HepG2 (cell line): ENCODE data around the gene LAMA5. TPM values are rescaled to one million over a fixed set of nuclear protein-coding genes. Genes with fewer than 3 reads are reported as not detected.

Source experiments
- NCOA5 ChIP-seq: sonication (generic); formaldehyde crosslinking; IDR thresholded peaks from 2 replicates; pipeline ENCODE4 v1.4.0; 2020; ENCODE audit warnings: missing genetic modification reagents
- ZFP36 ChIP-seq: fragments of 150-350 bp; IDR thresholded peaks from 2 replicates; pipeline ENCODE4 v1.6.1; 2018; ENCODE audit warnings: borderline replicate concordance, low read length, low read depth; ENCODE audit not compliant: partially characterized antibody
- ZNF282 ChIP-seq: fragments of 450-650 bp; IDR thresholded peaks from 2 replicates; pipeline ENCODE4 v1.6.1; 2018; ENCODE audit not compliant: partially characterized antibody
- ZNF296 ChIP-seq: sonication (generic); formaldehyde crosslinking; conservative IDR thresholded peaks from 2 replicates; pipeline ENCODE4 v1.5.0; 2020; ENCODE audit warnings: mild to moderate bottlenecking, missing genetic modification reagents
- polyA plus RNA-seq, 8 experiments: library from polyadenylated mRNA; depleted of rRNA in 3 of 8; stranded (reverse) in 7 of 8; unstranded in 1 of 8; fragments of >200 nt; fragmentation: Illumina TruSeq in 4 of 8; extraction: Trizol in 4 of 8; gene quantifications; 2 replicates each; pipeline versions ENCODE4 v1.2.1 to v1.2.3, GENCODE V29; 2011 to 2016; ENCODE audit warnings: low read depth in 4 of 8, missing spikeins in 1 of 8, mixed read lengths in 1 of 8; ENCODE audit not compliant: insufficient read depth in 1 of 8
- total RNA-seq, 5 experiments: library from RNA; depleted of rRNA; stranded (reverse); fragments of >200 nt; fragmentation: Illumina TruSeq; extraction: Trizol; gene quantifications; 2 replicates each; pipeline ENCODE4 v1.2.3, GENCODE V29; 2016; ENCODE audit warnings: low read depth in 1 of 5
- TF ChIP-seq, protein P1 (sequence below): sonication (generic); formaldehyde crosslinking; IDR thresholded peaks from one replicate; pipeline ENCODE4 v1.5.1; 2020; ENCODE audit warnings: mild to moderate bottlenecking, missing genetic modification reagents; ENCODE audit errors: not compliant biosample characterization
- TF ChIP-seq, protein P2 (sequence below): sonication (generic); formaldehyde crosslinking; IDR thresholded peaks from 2 replicates; pipeline ENCODE4 v1.5.1; 2020; ENCODE audit warnings: mild to moderate bottlenecking, missing genetic modification reagents, moderate library complexity

The LAMA5 gene
- total and polyA plus RNA-seq, 2 of the 13 experiments (the other 11 are each of a cell fraction or from before 2014, with no cell fraction given): 21.0 to 44.7 TPM

DNA sequence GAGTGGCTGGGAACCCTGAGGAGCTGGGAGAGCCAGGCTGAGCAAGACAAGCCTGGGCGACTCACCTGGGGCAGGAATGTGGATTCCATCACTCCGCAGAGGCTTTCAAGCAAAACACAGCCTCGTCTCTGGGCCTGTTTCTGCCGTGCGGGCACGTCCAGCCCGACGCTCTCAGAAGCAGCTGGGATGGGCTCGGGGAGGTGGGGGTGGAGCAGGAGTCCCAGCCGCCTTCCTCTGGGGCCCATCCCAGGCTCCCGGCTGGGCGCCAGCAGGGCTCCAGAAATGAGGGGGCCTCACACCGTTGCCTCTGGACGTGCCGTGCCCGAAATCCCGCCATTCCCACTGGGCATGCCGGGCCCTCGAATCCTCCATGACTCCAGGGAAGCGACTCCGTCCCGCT lies 11.1 kb upstream of the LAMA5 start (continued):
- TF ChIP-seq, protein P1, sequence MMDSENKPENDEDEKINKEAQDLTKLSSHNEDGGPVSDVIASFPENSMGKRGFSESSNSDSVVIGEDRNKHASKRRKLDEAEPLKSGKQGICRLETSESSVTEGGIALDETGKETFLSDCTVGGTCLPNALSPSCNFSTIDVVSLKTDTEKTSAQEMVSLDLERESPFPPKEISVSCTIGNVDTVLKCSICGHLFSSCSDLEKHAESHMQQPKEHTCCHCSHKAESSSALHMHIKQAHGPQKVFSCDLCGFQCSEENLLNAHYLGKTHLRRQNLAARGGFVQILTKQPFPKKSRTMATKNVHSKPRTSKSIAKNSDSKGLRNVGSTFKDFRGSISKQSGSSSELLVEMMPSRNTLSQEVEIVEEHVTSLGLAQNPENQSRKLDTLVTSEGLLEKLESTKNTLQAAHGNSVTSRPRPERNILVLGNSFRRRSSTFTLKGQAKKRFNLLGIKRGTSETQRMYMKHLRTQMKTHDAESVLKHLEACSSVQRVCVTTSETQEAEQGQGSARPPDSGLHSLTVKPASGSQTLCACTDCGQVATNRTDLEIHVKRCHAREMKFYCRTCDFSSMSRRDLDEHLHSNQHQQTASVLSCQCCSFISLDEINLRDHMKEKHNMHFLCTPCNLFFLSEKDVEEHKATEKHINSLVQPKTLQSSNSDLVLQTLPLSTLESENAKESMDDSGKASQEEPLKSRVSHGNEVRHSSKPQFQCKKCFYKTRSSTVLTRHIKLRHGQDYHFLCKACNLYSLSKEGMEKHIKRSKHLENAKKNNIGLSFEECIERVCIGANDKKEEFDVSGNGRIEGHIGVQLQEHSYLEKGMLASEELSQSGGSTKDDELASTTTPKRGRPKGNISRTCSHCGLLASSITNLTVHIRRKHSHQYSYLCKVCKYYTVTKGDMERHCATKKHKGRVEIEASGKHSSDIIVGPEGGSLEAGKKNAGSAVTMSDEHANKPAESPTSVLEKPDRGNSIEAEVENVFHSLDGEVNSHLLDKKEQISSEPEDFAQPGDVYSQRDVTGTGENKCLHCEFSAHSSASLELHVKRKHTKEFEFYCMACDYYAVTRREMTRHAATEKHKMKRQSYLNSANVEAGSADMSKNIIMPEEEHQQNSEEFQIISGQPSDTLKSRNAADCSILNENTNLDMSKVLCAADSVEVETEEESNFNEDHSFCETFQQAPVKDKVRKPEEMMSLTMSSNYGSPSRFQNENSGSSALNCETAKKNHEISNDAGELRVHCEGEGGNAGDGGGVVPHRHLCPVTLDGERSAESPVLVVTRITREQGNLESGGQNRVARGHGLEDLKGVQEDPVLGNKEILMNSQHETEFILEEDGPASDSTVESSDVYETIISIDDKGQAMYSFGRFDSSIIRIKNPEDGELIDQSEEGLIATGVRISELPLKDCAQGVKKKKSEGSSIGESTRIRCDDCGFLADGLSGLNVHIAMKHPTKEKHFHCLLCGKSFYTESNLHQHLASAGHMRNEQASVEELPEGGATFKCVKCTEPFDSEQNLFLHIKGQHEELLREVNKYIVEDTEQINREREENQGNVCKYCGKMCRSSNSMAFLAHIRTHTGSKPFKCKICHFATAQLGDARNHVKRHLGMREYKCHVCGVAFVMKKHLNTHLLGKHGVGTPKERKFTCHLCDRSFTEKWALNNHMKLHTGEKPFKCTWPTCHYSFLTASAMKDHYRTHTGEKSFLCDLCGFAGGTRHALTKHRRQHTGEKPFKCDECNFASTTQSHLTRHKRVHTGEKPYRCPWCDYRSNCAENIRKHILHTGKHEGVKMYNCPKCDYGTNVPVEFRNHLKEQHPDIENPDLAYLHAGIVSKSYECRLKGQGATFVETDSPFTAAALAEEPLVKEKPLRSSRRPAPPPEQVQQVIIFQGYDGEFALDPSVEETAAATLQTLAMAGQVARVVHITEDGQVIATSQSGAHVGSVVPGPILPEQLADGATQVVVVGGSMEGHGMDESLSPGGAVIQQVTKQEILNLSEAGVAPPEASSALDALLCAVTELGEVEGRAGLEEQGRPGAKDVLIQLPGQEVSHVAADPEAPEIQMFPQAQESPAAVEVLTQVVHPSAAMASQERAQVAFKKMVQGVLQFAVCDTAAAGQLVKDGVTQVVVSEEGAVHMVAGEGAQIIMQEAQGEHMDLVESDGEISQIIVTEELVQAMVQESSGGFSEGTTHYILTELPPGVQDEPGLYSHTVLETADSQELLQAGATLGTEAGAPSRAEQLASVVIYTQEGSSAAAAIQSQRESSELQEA (CRISPR knock-in tag): no peak
- TF ChIP-seq ZNF296 (no peak), ZFP36 (no peak), ZNF282 (no peak), NCOA5 (no peak)
- TF ChIP-seq, protein P2, sequence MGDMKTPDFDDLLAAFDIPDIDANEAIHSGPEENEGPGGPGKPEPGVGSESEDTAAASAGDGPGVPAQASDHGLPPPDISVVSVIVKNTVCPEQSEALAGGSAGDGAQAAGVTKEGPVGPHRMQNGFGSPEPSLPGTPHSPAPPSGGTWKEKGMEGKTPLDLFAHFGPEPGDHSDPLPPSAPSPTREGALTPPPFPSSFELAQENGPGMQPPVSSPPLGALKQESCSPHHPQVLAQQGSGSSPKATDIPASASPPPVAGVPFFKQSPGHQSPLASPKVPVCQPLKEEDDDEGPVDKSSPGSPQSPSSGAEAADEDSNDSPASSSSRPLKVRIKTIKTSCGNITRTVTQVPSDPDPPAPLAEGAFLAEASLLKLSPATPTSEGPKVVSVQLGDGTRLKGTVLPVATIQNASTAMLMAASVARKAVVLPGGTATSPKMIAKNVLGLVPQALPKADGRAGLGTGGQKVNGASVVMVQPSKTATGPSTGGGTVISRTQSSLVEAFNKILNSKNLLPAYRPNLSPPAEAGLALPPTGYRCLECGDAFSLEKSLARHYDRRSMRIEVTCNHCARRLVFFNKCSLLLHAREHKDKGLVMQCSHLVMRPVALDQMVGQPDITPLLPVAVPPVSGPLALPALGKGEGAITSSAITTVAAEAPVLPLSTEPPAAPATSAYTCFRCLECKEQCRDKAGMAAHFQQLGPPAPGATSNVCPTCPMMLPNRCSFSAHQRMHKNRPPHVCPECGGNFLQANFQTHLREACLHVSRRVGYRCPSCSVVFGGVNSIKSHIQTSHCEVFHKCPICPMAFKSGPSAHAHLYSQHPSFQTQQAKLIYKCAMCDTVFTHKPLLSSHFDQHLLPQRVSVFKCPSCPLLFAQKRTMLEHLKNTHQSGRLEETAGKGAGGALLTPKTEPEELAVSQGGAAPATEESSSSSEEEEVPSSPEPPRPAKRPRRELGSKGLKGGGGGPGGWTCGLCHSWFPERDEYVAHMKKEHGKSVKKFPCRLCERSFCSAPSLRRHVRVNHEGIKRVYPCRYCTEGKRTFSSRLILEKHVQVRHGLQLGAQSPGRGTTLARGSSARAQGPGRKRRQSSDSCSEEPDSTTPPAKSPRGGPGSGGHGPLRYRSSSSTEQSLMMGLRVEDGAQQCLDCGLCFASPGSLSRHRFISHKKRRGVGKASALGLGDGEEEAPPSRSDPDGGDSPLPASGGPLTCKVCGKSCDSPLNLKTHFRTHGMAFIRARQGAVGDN (CRISPR knock-in tag): peak; percentile 32; the same call in 1 of the 2 replicates
